Adipose tissue (tissue), 3 donors: ENCODE data around the gene CMSS1. TPM values are rescaled to one million over a fixed set of nuclear protein-coding genes. Genes with fewer than 3 reads are reported as not detected.
"Not testable (repeated sequence)": the region's sequence is repeated elsewhere in the genome, so short reads cannot be mapped to it uniquely, and the experiment has no call there.

Source experiments
- H3K27ac ChIP-seq: one replicate; pipeline ENCODE4 v1.5.1; 2013; ENCODE audit warnings: low read depth, low read length
- WGBS, 3 donors: extraction: QIAGEN DNeasy Blood & Tissue Kit; methylation state at CpG; one replicate each; pipeline ENCODE4 v1.1.7; 2013; 5-methylcytosine and 5-hydroxymethylcytosine counted together
- polyA plus RNA-seq, 3 donors: library from polyadenylated mRNA; stranded (reverse); fragments of 200-250 nt; gene quantifications; one replicate each; pipeline ENCODE4 v1.2.3, GENCODE V29; 2013
- donor health status: healthy with polysubstance abuse.
- donor health status: Bipolar disorder and iron deficiency.
- donor health status: healthy.

The CMSS1 gene
- polyA plus RNA-seq, 3 donors, result 19.7 to 30.5 (median 27.6) TPM

DNA sequence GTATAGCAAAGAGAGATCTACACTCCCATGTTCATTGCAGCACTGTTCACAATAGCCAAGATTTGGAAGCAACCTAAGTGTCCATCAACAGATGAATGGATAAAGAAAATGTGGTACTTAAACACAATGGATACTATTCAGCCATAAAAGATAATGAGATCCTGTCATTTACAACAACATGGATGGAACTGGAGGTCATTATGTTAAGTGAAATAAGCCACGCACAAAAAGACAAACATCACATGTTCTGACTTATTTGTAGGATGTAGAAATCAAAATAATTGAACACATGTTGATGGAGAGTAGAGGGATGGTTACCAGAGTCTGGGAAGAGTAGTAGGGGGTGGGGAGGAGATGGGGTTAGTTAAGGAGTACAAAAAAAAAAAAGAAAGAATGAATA lies 278.6 kb downstream of the CMSS1 start:
- H3K27ac ChIP-seq, result not testable (repeated sequence)
- 91 to 98% (median 97%) methylated on average over 1 of the region's 1 CpG for WGBS, 3 donors

DNA sequence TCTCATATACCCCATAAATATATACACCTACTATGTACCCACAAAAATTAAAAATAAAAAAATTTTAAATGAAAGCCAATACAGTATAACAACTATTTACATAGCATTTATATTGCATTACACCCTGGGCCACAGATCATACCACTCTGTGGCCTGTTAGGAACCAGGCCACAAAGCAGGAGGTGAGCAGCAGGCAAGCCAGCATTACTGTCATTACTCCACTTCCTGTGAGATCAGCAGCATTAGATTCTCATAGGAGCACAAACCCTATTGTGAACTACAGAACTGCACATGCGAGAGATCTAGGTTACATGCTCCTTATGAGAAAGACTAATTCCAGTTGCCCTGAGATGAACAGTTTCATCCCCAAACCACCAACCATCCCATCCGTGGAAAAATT lies 279.2 kb downstream of the CMSS1 start:
- 81 to 91% (median 83%) methylated on average over 2 of the region's 2 CpGs for WGBS, 3 donors
- H3K27ac ChIP-seq, result no peak overlapping the region

DNA sequence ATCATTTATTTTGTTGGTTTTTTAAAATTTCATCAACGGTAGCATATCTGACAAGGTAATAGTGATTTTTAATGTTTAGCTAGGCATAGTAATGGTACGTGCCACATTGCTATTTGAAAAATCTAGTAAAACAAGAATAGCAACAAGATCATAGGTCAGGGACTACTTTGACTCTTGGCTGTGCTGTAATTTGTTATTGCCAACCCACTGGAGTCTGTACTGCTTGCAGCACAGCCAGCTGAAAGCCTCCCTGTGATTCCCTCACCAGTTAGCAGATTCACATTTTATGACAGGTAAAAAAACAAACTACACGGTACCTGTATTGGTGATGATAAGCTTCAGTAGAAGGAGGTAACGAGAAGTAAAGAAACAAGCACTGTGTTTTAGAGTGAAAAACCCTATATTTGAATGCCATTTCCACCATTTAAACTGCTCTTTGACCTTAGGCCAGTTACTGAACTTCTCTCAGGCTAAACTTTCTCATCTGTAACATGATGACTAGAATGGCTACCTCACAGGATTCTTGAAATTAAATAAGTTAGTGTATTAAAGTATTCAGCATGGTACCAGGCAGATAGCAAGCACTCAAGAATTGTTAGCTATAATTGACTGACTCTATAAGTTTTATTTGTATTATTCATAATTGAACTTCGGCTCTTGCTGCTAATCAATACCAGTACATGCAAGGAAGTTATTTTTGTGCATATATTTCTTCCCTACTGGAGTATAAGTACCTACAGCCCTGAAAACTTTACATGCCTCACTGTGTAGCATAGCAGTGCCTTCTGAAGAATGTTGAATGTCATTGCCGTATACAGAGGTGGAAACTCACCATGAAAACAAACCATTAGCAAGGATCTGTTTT lies 280.5 kb downstream of the CMSS1 start:
- WGBS, 3 donors, result 36 to 82% (median 75%) methylated on average over 6 of the region's 6 CpGs
- no peak overlapping the region for H3K27ac ChIP-seq

DNA sequence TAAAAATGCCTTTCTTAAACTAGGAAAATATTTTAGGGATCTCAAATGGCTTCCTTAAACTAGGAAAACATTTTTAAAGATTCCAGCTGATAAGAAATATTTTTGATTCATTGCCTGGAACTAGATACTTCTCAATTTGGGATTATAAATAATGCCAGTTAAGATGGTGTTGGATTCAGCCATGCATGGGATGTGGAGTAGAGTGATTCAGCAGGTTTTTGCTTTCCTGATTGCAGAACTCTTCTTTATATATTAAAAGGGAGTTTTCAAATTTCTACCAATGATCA lies 281.1 kb downstream of the CMSS1 start:
- no peak overlapping the region for H3K27ac ChIP-seq

DNA sequence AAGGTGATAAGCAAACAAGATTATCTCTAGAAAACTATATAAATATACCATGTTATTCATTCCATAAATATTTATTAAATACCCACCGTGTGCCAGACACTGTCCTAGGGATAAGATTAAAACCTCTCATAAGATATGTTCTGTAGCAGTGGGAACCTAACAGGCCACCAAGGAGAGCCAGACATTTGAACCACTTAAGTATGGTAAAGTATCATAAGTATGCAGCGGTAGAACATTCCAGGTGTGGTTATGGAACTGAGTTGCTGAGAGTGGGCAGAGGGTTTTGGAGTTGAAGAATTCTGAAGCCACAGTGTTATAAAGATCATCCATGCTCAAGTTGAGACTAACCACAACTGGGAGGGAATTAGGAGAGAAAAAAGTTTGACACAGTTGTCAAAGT lies 282.0 kb downstream of the CMSS1 start:
- H3K27ac ChIP-seq, result no peak overlapping the region
- 60 to 86% (median 81%) methylated on average over 2 of the region's 2 CpGs for WGBS, 3 donors

DNA sequence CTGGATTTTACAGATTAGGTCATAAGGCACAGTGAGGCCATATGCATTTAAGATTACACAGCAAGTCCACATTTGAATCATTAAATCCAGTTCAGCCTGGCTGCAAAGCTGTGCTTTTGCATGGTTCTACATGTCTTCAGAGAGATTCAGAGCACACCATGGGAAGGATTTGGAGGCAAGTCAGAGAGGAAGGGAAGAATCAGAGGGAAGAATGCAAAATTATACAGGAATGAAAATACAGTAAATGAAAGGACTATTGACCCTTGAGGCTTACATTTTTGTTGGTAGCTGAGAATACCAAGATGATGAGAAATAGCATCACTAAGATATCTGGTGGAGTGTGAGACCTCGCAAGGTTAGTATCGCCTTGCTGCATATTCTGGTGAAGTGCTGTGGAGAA lies 282.8 kb downstream of the CMSS1 start:
- H3K27ac ChIP-seq, result no peak overlapping the region
- WGBS, 3 donors, result 98 to 100% (median 98%) methylated on average over 2 of the region's 2 CpGs

DNA sequence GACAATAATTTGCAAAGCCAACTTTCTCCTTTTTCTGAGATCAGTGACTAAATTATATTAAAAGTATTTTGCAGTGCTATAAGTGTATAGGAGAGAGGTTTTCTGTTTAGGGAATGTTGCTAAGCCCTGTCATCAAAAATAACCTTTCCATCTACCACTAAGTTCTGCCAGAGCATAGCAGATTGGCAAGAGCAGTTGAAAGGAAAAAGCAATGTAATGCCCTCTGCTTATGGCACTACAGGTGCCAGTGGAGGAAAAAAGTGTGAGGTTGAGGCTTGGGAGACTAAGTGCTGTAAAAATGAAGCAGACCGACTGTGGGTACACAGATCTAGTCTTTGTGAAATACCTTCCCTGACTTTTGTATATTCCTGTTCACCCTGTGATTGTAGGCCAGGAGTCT lies 285.1 kb downstream of the CMSS1 start:
- 91 to 100% (median 92%) methylated on average over 1 of the region's 1 CpG for WGBS, 3 donors
- H3K27ac ChIP-seq, result no peak overlapping the region

DNA sequence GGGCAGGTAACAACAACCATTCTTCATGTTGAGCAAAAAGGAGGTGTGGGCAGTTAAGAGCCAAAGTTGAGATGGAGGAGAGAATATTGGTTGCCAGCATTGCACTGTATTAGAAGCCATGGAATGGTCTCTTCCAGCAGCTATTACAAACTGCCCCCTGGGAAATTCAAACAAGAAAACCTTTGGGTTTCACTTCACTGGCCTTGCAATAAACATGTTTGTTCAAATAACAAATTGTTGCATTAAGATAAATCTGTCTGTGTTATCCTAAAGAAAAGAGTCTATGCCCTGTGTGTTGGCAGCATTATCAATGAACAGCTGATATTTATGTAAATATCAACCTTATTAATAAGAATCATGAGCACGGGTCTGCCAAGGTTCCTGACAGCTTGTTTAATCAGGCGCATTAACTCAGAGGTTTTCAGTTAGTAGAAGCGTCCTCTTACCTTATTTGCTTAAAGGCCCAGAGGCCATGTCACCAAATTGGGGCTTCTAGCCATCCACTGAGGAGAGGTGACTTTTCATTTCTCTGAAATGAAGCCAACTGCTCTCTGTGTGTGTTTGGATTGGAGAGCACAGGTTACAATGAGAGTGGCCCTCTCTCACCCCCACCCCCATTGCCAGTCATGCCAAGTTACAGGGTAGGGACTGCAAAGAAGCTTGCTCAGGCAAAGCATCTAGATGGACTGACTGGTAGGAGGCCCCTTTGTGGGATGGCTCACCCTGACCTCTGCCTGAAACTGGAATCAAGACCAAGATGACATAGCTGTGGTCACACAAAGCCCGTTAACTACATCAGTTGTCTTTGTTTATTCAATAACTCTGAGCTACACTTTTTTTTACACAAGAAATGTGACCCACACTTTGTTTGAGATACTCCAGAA lies 286.1 kb downstream of the CMSS1 start:
- 34 to 90% (median 88%) methylated on average over 4 of the region's 4 CpGs for WGBS, 3 donors
- H3K27ac ChIP-seq, result no peak overlapping the region

DNA sequence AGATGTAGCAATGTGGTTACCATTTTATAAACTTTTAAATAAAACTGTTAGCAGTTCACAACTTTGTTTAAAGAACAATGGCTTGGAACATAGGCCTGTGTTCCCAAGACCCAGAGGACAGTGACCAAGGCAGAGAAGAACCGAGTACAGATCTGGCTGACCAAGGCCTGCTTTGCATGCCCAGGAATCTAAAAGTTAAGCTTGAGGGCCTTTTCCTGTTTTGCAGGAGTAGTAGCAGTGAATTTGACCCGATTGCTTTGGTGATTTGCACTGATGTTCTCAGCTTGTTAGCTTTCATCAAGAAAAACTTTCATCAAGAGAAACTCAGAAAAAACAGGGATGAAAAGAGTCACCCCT lies 286.8 kb downstream of the CMSS1 start:
- no peak overlapping the region for H3K27ac ChIP-seq

DNA sequence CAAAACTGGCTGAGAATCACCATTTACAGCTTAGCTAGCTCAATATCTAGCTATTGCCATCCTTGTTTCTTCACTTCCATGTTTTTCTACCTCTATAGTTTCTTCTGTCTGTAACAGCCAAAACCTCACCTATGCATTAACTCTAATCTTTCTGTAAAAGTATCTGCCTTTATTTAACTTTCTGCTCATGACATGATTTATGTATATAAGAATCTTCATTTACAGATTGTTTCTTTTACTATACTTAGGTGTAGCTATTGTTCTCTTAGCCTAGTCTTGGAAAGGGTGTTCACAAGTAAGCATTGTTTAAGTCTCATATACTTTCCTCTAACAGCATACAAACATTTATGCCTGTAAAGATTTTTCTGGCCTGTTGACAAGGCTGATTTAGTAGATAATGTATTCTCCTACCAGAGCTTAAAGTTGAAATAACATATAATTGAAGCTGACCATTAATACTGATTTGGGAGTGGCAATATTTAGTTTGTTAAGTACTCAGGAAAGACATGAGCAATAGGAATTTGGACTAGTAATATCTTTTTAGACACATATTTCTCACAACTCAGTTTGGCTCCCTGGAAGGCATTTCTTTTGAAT lies 287.3 kb downstream of the CMSS1 start:
- H3K27ac ChIP-seq, result no peak overlapping the region

More for the DNA sequence above, 286.8 kb downstream of the CMSS1 start:
- WGBS, 3 donors, result 83 to 90% (median 90%) methylated on average over 2 of the region's 2 CpGs

DNA sequence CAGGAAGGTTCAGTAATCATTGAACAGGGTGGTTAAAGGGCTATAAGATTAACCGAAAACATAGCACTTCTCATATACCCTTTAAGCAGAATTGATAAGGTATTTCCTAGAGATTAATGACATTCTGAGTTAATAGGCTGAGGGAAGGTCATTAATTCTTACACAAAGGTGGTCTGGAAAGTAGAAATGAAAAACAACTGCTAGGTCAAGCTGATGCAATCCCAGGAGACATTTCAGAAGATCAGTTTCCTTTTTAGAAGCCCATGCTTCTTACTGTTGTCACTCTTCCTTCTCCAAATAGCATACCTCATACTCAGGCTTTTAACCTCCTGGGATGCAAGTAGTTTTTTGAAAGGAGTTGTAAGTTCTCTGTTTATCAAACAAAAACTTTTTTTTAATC lies 287.8 kb downstream of the CMSS1 start:
- H3K27ac ChIP-seq, result no peak overlapping the region

DNA sequence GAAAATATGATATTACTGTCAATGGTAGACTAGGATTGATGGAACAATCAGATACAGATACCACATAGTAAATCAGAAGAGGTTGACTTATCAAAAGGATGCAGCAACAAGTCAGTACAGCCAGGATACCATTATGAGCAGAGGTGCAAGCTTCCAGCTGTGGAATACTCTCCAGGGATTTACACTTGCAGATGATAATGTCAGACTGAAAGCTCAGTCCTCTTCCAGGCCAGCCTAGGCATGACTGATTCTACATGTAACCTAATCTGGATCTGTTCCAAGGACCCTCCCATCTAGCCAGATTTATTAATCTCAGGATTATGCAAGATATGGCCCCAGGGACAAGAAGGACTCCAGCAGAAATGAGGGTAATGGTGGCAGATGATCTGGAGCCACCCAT lies 288.4 kb downstream of the CMSS1 start:
- no peak overlapping the region for H3K27ac ChIP-seq

More for the DNA sequence above, 287.8 kb downstream of the CMSS1 start:
- WGBS, 3 donors, result 86 to 93% (median 88%) methylated on average over 1 of the region's 1 CpG

DNA sequence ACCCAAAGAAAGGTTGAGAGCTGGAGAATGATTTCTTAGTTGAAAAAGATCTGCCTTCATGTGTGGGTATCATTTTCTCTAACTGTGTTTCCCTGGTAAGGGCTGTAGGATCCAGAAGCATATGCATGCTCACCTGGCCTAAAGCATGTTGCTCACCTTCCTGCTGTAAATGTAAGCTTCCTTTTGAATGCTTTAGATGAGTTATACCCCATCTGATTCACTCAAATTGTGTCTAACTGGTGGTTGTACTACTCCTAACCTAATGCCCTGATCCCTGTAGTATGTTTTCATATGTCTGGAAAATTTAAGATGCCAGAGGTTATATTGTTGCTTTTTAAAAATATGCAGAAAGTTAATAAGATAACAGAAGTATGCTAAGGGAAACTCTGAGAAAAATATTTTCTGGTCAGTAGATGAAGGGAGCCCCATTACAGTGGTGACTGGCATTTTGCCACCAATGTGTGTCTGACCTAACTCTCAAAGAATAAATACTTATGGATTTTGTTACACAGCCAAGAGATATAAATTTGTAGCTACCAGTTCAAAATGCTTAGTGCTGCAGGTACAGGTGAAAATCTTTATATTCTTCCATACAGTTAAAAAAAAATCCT lies 289.0 kb downstream of the CMSS1 start:
- H3K27ac ChIP-seq, result no peak overlapping the region

DNA sequence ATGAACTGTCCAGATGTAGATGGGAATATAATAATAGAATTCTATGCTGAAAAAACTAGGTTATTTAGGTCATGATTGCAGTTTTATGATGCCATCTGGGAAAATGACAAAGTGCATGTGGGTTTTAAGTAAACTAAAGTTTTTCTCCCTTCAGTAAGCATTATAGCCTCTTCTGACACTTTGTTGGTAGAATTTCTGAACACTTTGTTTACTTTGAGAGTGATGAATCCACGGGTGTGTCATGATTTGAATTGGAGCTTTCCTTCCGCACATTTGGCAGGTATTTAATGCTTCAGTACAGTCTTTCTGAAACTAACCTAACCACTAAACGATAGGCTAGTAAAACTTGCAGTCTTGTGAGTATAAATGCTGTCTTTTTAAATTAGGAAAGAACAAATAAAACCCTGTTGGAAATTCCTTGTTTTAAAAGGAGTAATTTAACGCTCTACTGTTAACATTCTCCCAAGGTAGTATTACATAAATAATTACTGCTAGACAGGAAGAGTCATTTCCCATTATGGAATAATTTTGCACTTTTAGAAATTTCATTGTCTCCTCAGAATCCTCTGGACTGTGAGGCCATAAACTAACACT lies 289.7 kb downstream of the CMSS1 start:
- 48 to 67% (median 50%) methylated on average over 4 of the region's 4 CpGs for WGBS, 3 donors
- no peak overlapping the region for H3K27ac ChIP-seq

DNA sequence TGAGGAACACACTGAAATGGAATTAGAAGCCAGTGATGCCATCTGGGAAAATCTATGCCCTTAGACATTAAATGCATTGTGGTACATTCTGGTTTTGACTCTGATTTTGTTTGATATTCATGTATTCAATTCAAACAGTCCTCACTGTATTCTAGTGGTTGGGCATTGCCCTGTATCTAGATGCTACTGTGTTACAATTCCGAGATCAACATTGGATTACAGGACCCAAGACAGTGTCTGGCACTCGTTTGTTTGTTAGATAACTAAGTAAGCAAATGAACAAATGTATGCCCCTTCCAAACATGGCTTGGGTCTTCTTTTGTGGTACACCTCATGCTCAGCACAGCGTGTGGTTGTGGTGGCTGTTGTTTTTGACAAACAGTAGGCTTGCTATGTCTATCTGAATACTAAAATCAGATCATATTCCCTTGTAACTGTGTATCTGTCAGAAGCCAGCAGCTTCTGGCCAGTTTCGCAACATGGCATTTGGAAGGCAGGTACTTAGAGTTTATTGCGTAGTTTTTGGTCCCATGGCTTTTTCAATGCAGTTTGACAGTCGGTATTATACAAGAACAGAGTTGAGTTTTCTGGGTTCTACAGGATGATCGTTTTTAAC lies 290.9 kb downstream of the CMSS1 start:
- H3K27ac ChIP-seq, result no peak overlapping the region
- 79 to 89% (median 81%) methylated on average over 7 of the region's 7 CpGs for WGBS, 3 donors

DNA sequence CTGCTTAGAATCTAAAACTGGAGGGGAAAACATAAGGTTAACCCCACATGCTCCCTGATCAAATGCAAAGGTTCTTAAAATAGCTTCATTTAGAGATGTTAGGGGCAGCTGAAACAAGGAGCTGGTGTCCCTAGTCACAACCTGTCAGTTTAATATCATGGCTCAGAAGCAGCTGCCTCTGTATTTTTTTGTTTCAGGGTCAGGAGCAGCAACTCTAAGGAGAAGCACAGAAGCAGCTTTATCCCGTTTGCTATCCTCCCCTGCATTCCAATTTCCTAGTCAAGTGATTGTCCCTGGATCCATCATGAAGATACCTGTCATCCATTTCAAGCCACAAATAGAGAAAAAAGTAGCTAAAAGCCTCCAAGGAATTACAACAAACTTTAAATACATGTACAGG lies 292.5 kb downstream of the CMSS1 start:
- 73 to 93% (median 77%) methylated on average over 1 of the region's 1 CpG for WGBS, 3 donors
- H3K27ac ChIP-seq, result no peak overlapping the region

DNA sequence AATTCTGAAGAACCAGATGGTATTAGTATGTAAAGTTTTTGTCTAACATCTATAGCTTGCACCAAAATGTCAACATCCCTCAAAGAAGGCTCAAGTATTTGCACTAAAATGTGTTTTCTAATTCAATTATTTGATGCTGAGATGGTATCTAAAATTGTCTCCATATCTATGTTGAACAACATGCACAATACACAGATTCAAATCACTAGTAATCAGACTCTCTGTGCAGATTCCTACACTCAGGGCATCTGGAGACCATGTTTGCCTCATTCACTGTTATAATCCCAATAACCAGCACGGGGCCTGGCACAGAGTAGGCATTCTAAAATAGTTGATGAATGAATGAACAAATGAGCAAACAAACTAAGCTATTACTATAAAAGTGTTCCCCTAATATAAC lies 294.1 kb downstream of the CMSS1 start:
- H3K27ac ChIP-seq, result no peak overlapping the region
- WGBS, 3 donors, result 96 to 100% (median 100%) methylated on average over 1 of the region's 1 CpG

DNA sequence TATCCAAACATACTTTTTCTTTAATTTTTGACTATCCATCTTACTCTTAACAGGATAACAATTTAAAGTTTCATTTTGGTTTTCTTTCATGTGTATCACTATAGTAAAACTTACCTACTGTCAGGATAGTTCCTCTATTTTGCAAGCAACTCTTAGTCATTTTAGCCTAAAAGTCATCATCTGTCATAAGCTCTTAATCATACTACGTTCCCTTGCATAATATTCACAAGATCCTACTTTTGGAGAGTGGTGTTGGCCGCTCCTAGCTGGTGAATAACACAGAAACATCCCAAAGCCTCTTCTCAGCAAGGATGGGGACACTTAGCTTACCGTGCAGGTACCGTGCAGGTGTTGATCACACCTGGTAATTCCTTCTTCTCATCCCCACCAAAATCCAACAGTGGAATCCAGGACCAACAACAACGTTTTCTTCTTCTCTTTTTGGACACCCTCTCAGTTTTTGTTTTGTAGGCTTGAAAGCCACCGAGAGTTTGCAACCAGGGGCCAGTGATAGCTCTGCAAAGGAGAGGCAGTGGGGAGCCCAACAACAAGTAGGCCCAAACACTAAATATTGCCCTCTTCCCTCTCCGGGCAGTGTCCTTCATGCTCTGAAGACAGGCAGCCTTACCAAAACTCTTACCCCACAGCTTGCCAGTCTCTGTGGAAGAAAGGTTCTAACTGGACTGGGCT lies 296.2 kb downstream of the CMSS1 start:
- WGBS, 3 donors, result 89 to 96% (median 94%) methylated on average over 7 of the region's 7 CpGs
- no peak overlapping the region for H3K27ac ChIP-seq
